GM19239 (cell line): Measurements from ENCODE around the gene KCNE5.
"Not testable (repeated sequence)": the region's sequence is repeated elsewhere in the genome, so short reads cannot be mapped to it uniquely, and the experiment has no call there.

Experiments
- DNase-seq: peaks from one replicate; pipeline ENCODE4 v3.0.0; 2011; ENCODE audit warnings: low spot score; ENCODE audit not compliant: insufficient read length
- FAIRE-seq: peaks from 2 replicates; lab custom pipeline; 2011; peaks lifted over from hg19 to GRCh38; lab: Jason Lieb, UNC

Gene KCNE5

DNA sequence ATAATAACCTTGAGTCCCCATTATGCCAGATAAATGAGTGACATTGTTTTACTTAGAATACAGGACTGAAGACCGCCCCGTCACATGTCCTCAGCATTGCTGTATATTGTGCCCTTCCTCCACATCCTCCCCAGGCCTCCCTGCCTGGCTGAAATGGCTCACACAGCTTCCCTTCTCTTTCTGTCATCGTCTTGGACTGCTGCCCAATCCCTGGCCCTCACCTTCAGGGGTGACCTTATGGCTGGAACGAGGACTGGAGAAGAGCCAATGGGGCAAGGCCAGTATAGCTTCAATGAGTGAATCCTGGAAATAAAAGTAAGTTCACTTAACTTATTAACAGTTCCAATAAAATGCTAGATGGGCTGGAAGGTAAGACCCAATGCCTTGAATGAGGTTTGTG lies 2.7 kb downstream of the KCNE5 start:
- FAIRE-seq, result no peak
- DNase-seq, result no peak

DNA sequence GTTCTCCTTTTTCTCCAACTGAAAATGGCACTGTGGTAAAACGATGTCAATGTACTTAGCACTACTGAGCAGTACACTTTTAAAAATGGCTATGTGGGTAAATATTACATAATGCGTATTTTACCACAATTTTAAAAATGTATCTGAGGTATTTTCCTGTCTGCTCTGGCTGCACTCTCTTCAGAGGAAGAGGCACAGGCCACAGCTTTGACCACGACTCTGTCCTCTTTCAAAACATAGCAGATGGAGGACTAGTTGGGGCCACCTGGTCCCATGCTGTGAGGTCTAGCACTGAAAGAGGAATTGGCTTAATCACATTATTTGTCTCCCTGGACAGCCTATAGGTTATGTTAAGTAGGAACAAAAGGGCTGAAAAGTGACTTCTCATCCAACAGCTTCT lies 5.2 kb downstream of the KCNE5 start:
- FAIRE-seq (no peak), DNase-seq (no peak)

DNA sequence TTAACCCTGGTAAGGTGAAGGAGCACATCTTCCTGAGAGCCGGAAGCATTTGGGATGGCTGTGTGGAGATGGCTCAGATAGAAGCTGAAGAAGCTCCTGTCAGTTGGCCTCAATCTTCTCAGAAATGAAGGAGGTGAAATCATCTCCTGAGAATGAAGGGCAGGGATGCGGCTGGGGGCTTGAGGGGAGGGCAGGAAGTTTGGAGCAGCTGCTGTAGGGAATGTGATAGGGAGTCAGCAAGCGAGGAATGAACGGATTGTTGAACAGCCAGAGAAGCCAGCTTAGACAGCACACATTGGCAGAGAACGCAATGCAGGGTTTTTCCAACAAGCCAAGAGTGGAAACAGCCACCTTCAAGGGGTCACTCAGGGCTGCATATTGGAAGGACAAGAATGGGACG lies 10.0 kb downstream of the KCNE5 start:
- no peak for FAIRE-seq

GRCh38 chrX:109601486-109601885 lies 23.5 kb downstream of the KCNE5 start:
- DNase-seq (no peak), FAIRE-seq (no peak)

More for the DNA sequence above, 10.0 kb downstream of the KCNE5 start:
- DNase-seq, result no peak

- FAIRE-seq (no peak), DNase-seq (no peak)
Measured at GRCh38 chrX:109600237-109600651, 24.7 kb downstream of the KCNE5 start.

- FAIRE-seq (no peak), DNase-seq (no peak)
Measured at GRCh38 chrX:109596015-109596414, 29.0 kb downstream of the KCNE5 start.

DNA sequence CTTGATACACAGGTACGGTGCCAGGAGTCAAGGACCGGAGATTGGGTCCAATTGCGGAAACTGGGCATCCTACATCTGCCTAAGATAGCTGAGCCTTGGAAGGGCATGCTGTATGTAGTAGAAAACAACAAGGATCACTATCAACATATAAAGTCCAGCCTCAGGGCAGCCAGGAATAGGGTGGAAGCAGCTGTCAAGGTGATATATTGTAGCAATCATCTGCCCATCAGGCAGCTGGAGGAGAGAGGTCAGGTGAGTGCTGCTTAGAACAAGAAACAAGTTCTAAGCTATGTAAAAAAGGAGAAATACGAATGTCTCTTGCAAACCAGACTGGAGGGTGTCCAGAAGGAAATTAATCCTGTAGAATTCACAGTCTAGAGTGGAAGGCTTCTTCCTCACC lies 34.8 kb downstream of the KCNE5 start:
- no peak for FAIRE-seq
- no peak for DNase-seq

DNA sequence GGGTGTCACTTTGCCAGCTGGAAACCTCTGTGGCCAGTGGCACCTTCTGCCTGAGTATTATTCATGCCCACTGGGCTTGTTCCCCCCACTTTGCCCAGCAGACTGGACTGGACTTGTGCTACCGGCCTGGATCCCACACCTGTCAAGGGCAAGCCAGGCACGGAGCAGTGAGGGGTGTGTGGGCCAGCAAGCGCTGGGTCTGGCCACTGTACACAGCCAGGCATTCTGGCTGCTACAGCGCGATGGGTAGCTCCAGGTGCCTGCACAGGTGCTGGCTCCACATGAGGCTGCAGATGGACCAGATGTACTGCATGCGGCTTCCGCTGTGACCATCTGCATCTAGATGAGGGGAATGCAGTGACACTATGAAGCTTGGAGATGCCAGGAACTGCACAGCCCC lies 39.5 kb downstream of the KCNE5 start:
- FAIRE-seq (no peak), DNase-seq (no peak)

DNA sequence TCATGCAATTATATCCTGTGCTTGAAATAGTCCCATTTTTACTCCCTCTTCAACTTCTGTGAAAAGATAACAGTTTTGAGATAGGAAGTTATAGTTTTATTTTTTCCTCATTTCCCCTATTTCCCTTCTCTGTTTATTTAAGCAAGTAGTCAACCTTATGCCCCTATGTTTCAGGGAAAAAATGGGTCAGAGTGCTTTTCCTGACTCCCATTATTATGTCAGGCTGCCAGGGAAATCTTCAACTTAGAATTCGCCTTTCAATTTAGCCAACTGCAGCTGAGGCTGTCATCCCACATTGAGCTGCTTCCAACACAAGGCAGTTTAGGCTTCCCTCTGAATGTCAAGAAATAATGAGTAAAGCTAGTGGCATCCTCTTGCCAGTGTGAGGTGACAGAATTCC lies 46.1 kb downstream of the KCNE5 start:
- DNase-seq (no peak), FAIRE-seq (peak; percentile 26)

- no peak for DNase-seq
- FAIRE-seq, result no peak
Measured at GRCh38 chrX:109577055-109577454, 47.9 kb downstream of the KCNE5 start.

- not testable (repeated sequence) for FAIRE-seq
Measured at GRCh38 chrX:109576083-109576482, 48.9 kb downstream of the KCNE5 start.

More at GRCh38 chrX:109576083-109576482, 48.9 kb downstream of the KCNE5 start:
- not testable (repeated sequence) for DNase-seq
